Ovary (tissue), 3 donors: Measurements from ENCODE around the gene NHERF1.

Experiments used
- CTCF ChIP-seq, 3 donors: fragments of 450-650 bp in 2 of 3; fragments of 200-600 bp in 1 of 3; IDR thresholded peaks; one replicate each; pipeline versions ENCODE4 v1.5.1 to v1.8.0; 2016 to 2022; ENCODE audit warnings: antibody characterized with exemption in 3 of 3, mild to moderate bottlenecking in 1 of 3
- POLR2A ChIP-seq: fragments of 450-650 bp; IDR thresholded peaks from one replicate; pipeline ENCODE4 v1.6.1; 2017; ENCODE audit warnings: antibody characterized with exemption, mild to moderate bottlenecking, moderate library complexity
- donor health status: DM: no; HTN: no; CAD: no.

- no peak for TF ChIP-seq CTCF (IDR thresholded peaks at IDR 0.05)
- TF ChIP-seq POLR2A, result no peak
Measured at GRCh38 chr17:74756891-74757290, 8.5 kb downstream of the NHERF1 start.
